Mucosa of descending colon (tissue), 3 donors: ENCODE measurements around the gene DOC2A. TPM values are rescaled to one million over a fixed set of nuclear protein-coding genes. Genes with fewer than 3 reads are reported as not detected.

Experiments
- ATAC-seq: fragments of 200-7000 bp; cut with Tn5 transposase; one replicate; pipeline ENCODE4 v1.9.1; 2020; ENCODE audit warnings: mild to moderate bottlenecking, moderate library complexity
- DNase-seq, 3 donors: peaks; one replicate each; pipeline ENCODE4 v3.0.0-alpha.2; 2020
- H3K36me3 ChIP-seq: fragments of 200-600 bp; one replicate; pipeline ENCODE4 v1.8.0; 2021; ENCODE audit warnings: low read depth, mild to moderate bottlenecking
- H3K4me1 ChIP-seq: fragments of 200-600 bp; one replicate; pipeline ENCODE4 v1.8.0; 2021; ENCODE audit warnings: low read depth, mild to moderate bottlenecking
- H3K4me3 ChIP-seq: fragments of 200-600 bp; one replicate; pipeline ENCODE4 v1.8.0; 2021; ENCODE audit warnings: mild to moderate bottlenecking
- H3K9me3 ChIP-seq: fragments of 200-600 bp; one replicate; pipeline ENCODE4 v1.8.0; 2021; ENCODE audit warnings: mild to moderate bottlenecking
- intact Hi-C, 2 donors: fragments of 100-400 bp; cut with DNase I in 1 of 2; cut with micrococcal nuclease in 1 of 2; formaldehyde crosslinking; loops; one replicate each; pipeline versions ENCODE4 v1.11.0 to v1.11.1; 2022; cut with DNase I, micrococcal nuclease
- total RNA-seq, 3 donors: library from RNA; stranded (reverse); fragmentation: NEBNext Ultra II Directional in 2 of 3; extraction: Animal tissue kit (Norgen Biotek cat#: 25700) in 2 of 3; gene quantifications; one replicate each; pipeline versions ENCODE4 v1.2.1 to v1.2.4, GENCODE V29; 2021 to 2023
- TF ChIP-seq, protein P1 (sequence below): fragments of 200-600 bp; IDR thresholded peaks from one replicate; pipeline ENCODE4 v1.8.0; 2022; ENCODE audit warnings: antibody characterized with exemption, mild to moderate bottlenecking
- donor health status: DM: no; HTN: no; CAD: no; lungs with moderate emphysema.
- donor health status: DM: no; HTN: no; CAD: no.
- donor health status: DM: no; HTN: yes; CAD: no.

Gene DOC2A
- total RNA-seq, 3 donors from 2014 or later = 5.2 to 16.8 (median 7.5) TPM

DNA sequence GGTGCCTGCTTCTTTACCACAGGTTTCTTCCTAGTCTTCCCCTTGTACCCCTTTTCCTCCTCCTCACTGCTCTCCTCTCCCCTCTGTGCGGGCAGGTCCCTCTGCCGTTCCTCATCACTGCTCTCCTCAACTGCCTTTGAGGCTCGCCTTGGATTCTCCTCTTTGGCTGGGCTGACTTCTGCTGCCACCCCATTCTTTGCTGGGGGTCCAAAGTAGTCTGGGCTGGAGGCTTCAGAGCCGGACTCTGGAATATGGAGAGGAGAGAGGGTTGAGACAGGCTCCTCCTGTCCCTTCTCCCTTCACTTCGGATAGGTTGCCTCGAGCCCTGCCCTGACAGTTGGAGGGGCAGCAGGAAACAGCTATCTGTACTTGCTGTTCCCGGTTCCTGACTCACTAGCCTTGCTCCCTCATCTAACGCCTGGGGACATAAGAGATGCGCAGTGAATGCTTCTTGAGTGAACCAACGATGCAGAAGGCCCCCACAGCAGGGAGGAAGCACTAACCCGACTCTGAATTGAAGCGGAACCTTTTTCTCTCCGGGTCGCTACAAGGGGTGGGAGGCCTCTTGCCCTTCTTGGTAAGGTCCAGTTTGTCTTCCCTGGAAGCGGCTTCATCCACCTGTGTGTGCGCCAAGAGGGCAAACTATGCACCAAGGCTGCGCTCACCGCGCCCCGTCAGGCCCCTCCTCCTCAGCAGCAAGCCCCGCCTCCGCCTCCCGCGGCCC lies 16.1 kb downstream of the DOC2A start:
- DNase-seq = peak in 2 of 3 donors; percentile 85 to 91
- peaks cover 20% of the 10 kb centered on the region for H3K4me1 ChIP-seq
- TF ChIP-seq, protein P1, sequence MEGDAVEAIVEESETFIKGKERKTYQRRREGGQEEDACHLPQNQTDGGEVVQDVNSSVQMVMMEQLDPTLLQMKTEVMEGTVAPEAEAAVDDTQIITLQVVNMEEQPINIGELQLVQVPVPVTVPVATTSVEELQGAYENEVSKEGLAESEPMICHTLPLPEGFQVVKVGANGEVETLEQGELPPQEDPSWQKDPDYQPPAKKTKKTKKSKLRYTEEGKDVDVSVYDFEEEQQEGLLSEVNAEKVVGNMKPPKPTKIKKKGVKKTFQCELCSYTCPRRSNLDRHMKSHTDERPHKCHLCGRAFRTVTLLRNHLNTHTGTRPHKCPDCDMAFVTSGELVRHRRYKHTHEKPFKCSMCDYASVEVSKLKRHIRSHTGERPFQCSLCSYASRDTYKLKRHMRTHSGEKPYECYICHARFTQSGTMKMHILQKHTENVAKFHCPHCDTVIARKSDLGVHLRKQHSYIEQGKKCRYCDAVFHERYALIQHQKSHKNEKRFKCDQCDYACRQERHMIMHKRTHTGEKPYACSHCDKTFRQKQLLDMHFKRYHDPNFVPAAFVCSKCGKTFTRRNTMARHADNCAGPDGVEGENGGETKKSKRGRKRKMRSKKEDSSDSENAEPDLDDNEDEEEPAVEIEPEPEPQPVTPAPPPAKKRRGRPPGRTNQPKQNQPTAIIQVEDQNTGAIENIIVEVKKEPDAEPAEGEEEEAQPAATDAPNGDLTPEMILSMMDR = no peak
- H3K4me3 ChIP-seq = peak overlapping the region; percentile 49
- intact Hi-C loops = no loop called here
- no peaks in the 10 kb centered on the region for H3K36me3 ChIP-seq
- H3K9me3 ChIP-seq = no peaks in the 10 kb centered on the region
- peak; percentile 80 for ATAC-seq

DNA sequence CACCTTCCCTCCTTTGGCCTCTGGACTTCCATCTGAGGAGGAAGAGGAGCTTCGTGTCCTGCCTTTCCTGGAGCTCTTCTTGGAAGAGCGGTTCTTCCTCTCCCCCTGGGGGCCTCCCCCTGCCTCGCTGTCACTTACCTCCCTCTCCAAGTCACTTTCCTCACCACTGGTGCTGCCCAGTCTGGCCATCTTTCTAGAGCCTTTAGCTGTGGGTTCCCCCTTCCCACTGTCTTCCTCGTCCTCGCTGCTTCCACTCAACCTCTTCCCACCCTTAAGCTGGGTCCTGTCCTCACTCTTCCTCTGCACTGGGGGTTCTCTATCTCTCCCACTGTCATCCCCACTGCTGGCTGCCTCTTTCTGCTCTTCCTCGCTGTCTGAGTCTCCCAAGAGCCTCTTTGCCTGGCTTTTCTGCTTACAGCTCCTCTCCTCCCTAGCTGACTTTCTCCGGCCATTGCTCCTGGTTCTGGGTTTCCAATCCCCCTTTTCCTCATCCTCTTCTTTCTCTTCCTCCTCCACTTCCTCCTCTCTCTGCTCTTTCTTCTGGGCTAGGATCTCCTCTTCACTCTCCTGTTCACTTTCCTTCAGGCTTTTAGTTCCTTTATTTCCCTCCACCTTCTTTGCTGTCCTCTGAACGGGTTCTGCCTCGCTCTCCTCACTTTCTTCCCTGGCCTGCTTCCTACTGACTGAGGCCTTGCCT lies 16.8 kb downstream of the DOC2A start:
- intact Hi-C loops = no loop called here
- no peaks in the 10 kb centered on the region for H3K36me3 ChIP-seq
- no peaks in the 10 kb centered on the region for H3K9me3 ChIP-seq
- DNase-seq (no peak), ATAC-seq (no peak)
- H3K4me3 ChIP-seq = no peak overlapping the region
- peaks cover 20% of the 10 kb centered on the region for H3K4me1 ChIP-seq
- TF ChIP-seq, protein P1 = no peak

DNA sequence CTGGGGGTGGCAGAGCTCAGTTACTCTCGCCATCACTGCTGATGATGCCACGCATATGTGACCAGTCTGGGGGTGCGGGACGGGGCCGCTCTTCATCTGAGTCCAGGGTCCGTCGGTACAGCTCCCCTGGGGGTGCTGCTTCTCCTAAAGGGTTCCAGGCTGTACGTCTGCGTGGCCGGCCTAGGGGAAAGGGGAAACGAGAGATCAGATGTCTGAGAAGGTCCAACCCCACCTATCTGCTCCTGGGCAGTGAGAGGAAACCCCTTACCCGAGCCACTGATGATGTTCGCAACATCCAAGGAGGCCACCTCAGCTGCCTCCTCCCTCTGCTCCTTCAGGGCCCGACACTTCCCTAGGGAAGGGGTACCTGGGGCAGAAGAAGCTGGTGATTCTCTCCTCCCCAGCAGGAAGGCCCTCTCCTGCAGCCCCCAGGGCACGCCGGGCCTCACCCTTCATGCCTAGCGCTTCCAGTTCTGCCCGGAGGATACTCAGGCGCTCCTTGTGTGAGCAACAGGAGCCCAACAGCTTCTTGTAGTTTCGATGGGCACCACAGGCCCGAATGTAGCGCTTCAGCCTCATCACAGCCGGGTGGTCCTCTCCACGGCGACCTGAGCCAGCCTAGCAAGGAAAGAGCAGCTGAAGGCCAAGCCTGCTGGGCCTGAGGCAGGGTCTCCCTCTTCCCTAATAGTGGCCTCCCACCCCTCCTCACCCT lies 17.5 kb downstream of the DOC2A start:
- intact Hi-C loops = no loop called here
- Histone ChIP-seq H3K36me3 (no peaks in the 10 kb centered on the region), H3K9me3 (no peaks in the 10 kb centered on the region), H3K4me3 (no peak overlapping the region), H3K4me1 (peaks cover 20% of the 10 kb centered on the region)
- no peak for DNase-seq
- ATAC-seq = no peak
- TF ChIP-seq, protein P1 = no peak

GRCh38 chr16:29992344-29992967 lies 18.4 kb downstream of the DOC2A start:
- intact Hi-C loops = no loop called here
- no peaks in the 10 kb centered on the region for H3K36me3 ChIP-seq
- DNase-seq = peak in 1 of 3 donors; percentile 22
- H3K4me1 ChIP-seq = peaks cover 20% of the 10 kb centered on the region
- no peak overlapping the region for H3K4me3 ChIP-seq
- ATAC-seq = no peak
- TF ChIP-seq, protein P1 = no peak
- H3K9me3 ChIP-seq = no peaks in the 10 kb centered on the region

DNA sequence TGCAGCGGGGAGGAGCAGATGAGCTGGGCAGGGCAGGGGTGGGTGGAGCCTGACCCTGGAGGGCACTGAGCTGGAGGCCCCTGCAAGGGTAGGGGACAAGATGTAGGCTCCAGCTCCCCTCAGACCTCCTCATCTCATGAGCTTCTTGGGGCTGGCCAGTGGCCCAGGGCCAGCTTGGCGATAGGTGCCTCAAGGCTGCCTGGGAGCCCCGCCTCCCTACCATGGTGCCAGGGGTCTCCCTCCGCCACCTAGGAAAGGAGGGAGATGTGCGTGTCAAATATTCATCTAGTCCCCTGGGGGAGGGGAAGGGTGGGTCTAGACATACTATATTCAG lies 19.3 kb downstream of the DOC2A start:
- Histone ChIP-seq H3K36me3 (peaks cover under 1% of the 10 kb centered on the region), H3K4me1 (peaks cover 14% of the 10 kb centered on the region), H3K4me3 (no peak overlapping the region), H3K9me3 (no peaks in the 10 kb centered on the region)
- ATAC-seq (no peak), DNase-seq (no peak)
- intact Hi-C loops = no loop called here
- TF ChIP-seq, protein P1 = no peak
